ENCODE data around the gene GABRB1. TPM values are rescaled to one million over a fixed set of nuclear protein-coding genes. Genes with fewer than 3 reads are reported as not detected.

Gene GABRB1
- total and polyA plus RNA-seq, 2 donors (not counting 1 experiment from before 2014, with no cell fraction given), result 0.05 to 0.17 TPM

DNA sequence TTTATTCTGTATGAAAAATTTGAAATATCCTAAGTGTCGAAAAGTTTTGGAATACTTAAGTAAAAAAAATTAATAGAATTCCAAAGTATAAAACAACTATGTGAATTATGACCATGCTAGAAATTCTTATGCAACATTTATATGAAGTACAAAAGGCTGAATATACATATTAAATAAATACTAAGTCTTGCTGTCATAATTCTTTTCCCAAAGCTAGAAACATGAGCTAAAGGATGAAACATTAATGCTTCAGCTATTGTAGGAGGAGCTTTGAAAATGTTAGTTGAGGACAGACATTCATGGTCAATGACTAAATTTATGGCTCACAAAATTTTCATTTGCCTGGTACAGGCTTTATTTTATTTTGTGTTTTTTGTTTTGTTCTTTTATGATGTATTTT lies 207.3 kb downstream of the GABRB1 start:
- Histone ChIP-seq H3K36me3 (ENCODE audit: control insufficient read depth, insufficient read depth, low read length) (no peaks in the 10 kb centered on the region), H3K27me3 (ENCODE audit: control insufficient read depth, insufficient read depth, low read length) (no peaks in the 10 kb centered on the region), H3K27ac (ENCODE audit: insufficient read depth, low read length) (no peak overlapping the region), H3K4me3 (replicated peaks in 1 of 4; ENCODE audit: control extremely low read depth in 1 of 4, insufficient read depth in 1 of 4, low read depth in 3 of 4, low read length in 4 of 4) (no peak overlapping the region), H3K9me3 (ENCODE audit: control insufficient read depth, insufficient read depth, low read depth, low read length) (no peaks in the 10 kb centered on the region), H2AFZ (ENCODE audit: low read length) (no peak overlapping the region), H3K4me2 (ENCODE audit: extremely low read depth, insufficient read depth, low read length) (no peak overlapping the region), H3K79me2 (ENCODE audit: control insufficient read depth, insufficient read depth, low read length) (no peaks in the 10 kb centered on the region), H4K20me1 (ENCODE audit: control insufficient read depth, extremely low read depth, insufficient read depth, low read length) (no peaks in the 10 kb centered on the region), H3K9ac (ENCODE audit: insufficient read depth, low read length) (no peak overlapping the region), H3K4me1 (ENCODE audit: control insufficient read depth, extremely low read depth, insufficient read depth, low read length) (no peaks in the 10 kb centered on the region)
- TF ChIP-seq EZH2 (IDR thresholded peaks at IDR 0.05; ENCODE audit: low read length, missing control alignments), result no peak
- TF ChIP-seq, protein P1, sequence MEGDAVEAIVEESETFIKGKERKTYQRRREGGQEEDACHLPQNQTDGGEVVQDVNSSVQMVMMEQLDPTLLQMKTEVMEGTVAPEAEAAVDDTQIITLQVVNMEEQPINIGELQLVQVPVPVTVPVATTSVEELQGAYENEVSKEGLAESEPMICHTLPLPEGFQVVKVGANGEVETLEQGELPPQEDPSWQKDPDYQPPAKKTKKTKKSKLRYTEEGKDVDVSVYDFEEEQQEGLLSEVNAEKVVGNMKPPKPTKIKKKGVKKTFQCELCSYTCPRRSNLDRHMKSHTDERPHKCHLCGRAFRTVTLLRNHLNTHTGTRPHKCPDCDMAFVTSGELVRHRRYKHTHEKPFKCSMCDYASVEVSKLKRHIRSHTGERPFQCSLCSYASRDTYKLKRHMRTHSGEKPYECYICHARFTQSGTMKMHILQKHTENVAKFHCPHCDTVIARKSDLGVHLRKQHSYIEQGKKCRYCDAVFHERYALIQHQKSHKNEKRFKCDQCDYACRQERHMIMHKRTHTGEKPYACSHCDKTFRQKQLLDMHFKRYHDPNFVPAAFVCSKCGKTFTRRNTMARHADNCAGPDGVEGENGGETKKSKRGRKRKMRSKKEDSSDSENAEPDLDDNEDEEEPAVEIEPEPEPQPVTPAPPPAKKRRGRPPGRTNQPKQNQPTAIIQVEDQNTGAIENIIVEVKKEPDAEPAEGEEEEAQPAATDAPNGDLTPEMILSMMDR (conservative IDR thresholded peaks at IDR 0.05 in 1 of 2, IDR thresholded peaks at IDR 0.05 in 1 of 2; ENCODE audit: low read depth in 1 of 2, low read length in 2 of 2), result no peak
- peak; percentile 34 to 36 for DNase-seq (ENCODE audit: low read depth in 2 of 2)

DNA sequence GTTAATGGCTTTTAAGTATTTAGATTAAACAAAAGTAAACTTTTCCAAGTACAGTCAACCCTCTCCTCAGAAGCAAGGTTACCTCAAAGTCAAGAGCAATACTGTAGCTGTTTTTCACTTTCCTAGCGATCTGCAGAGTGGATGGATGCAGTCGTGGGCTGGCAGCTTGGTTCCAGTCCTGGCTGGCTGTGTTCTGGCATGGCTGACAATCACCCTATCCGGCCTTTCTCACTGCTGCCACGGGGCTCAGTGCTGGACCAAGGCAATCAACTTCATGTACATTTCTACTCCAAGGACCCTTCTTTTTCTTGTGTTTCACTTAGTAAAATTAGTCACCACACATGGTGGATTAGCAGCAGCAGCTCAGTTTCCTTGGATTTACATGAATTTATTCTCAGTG lies 208.3 kb downstream of the GABRB1 start:
- Histone ChIP-seq H3K4me2 (ENCODE audit: extremely low read depth, insufficient read depth, low read length) (no peak overlapping the region), H3K27me3 (ENCODE audit: control insufficient read depth, insufficient read depth, low read length) (no peaks in the 10 kb centered on the region), H4K20me1 (ENCODE audit: control insufficient read depth, extremely low read depth, insufficient read depth, low read length) (no peaks in the 10 kb centered on the region), H3K9me3 (ENCODE audit: control insufficient read depth, insufficient read depth, low read depth, low read length) (no peaks in the 10 kb centered on the region), H3K27ac (ENCODE audit: insufficient read depth, low read length) (no peak overlapping the region), H3K4me1 (ENCODE audit: control insufficient read depth, extremely low read depth, insufficient read depth, low read length) (no peaks in the 10 kb centered on the region), H3K36me3 (ENCODE audit: control insufficient read depth, insufficient read depth, low read length) (no peaks in the 10 kb centered on the region), H3K4me3 (replicated peaks in 1 of 4; ENCODE audit: control extremely low read depth in 1 of 4, insufficient read depth in 1 of 4, low read depth in 3 of 4, low read length in 4 of 4) (no peak overlapping the region), H3K9ac (ENCODE audit: insufficient read depth, low read length) (no peak overlapping the region), H3K79me2 (ENCODE audit: control insufficient read depth, insufficient read depth, low read length) (no peaks in the 10 kb centered on the region), H2AFZ (ENCODE audit: low read length) (no peak overlapping the region)
- no peak for DNase-seq (ENCODE audit: low read depth in 2 of 2)
- no peak for TF ChIP-seq EZH2 (IDR thresholded peaks at IDR 0.05; ENCODE audit: low read length, missing control alignments)
- TF ChIP-seq, protein P1 (conservative IDR thresholded peaks at IDR 0.05 in 1 of 2, IDR thresholded peaks at IDR 0.05 in 1 of 2; ENCODE audit: low read depth in 1 of 2, low read length in 2 of 2), result no peak

DNA sequence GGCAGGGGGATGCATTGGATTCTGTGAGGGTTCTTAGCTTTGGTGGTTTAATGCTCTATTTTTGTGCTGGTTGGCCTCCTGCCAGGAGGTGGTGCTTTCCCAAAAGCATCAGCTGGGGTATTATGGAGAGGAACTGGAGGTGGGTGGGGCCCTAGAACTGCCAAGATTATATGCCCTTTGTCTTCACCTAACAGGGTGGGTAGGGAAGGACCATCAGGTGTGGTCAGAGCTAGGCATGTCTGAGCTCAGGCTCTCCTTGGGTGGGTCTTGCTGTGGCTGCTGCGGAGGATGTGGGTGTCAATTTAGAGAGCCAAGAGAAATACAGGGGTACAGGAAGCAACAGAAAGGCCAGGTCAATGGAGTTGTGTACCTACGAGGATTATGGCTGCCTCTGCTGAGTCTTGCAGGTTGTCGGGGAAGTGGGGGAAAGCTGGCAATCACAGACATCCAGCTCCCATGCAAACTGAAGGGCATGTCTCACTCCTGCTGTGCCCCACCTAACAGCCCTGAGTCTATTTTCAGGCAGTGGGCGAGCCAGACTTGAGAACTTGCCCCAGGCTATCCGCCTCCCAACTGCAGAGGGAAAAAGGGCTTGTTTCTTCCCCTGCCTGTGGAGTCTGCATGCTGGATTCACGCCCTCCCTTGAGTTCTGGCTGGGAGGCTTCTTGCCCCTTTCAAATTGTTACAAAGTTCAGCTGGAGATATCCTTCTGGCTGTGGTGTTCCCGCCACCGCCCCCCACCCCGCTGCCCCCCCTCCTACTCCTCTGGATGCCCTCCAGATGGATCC lies 220.2 kb downstream of the GABRB1 start:
- H3K4me2 ChIP-seq (ENCODE audit: extremely low read depth, insufficient read depth, low read length), result no peak overlapping the region
- H3K9ac ChIP-seq (ENCODE audit: insufficient read depth, low read length), result no peak overlapping the region
- no peaks in the 10 kb centered on the region for H3K36me3 ChIP-seq (ENCODE audit: control insufficient read depth, insufficient read depth, low read length)
- TF ChIP-seq, protein P1 (conservative IDR thresholded peaks at IDR 0.05 in 1 of 2, IDR thresholded peaks at IDR 0.05 in 1 of 2; ENCODE audit: low read depth in 1 of 2, low read length in 2 of 2), result no peak
- TF ChIP-seq EZH2 (IDR thresholded peaks at IDR 0.05; ENCODE audit: low read length, missing control alignments), result no peak
- no peak overlapping the region for H3K4me3 ChIP-seq (replicated peaks in 1 of 4; ENCODE audit: control extremely low read depth in 1 of 4, insufficient read depth in 1 of 4, low read depth in 3 of 4, low read length in 4 of 4)
- H3K4me1 ChIP-seq (ENCODE audit: control insufficient read depth, extremely low read depth, insufficient read depth, low read length), result no peaks in the 10 kb centered on the region
- H3K27ac ChIP-seq (ENCODE audit: insufficient read depth, low read length), result no peak overlapping the region
- no peak overlapping the region for H2AFZ ChIP-seq (ENCODE audit: low read length)
- H3K9me3 ChIP-seq (ENCODE audit: control insufficient read depth, insufficient read depth, low read depth, low read length), result no peaks in the 10 kb centered on the region
- no peak for DNase-seq (ENCODE audit: low read depth in 2 of 2)
- H4K20me1 ChIP-seq (ENCODE audit: control insufficient read depth, extremely low read depth, insufficient read depth, low read length), result no peaks in the 10 kb centered on the region
- H3K27me3 ChIP-seq (ENCODE audit: control insufficient read depth, insufficient read depth, low read length), result no peaks in the 10 kb centered on the region
- H3K79me2 ChIP-seq (ENCODE audit: control insufficient read depth, insufficient read depth, low read length), result no peaks in the 10 kb centered on the region

Measured in fibroblast of lung (primary cell).